GM18508 (cell line): Measurements from ENCODE around the gene SLC6A8.
"Not testable (repeated sequence)": the region's sequence is repeated elsewhere in the genome, so short reads cannot be mapped to it uniquely, and the experiment has no call there.

ENCODE experiments used
- ATAC-seq: cut with Tn5 transposase; IDR thresholded peaks from one replicate; pipeline ENCODE4 v1.9.1; 2021; ENCODE audit warnings: moderate number of reproducible peaks; ENCODE audit not compliant: insufficient read depth, unreplicated experiment

Gene SLC6A8

GRCh38 chrX:153670748-153671588, 16.8 kb upstream of the SLC6A8 start:
- ATAC-seq: no peak

GRCh38 chrX:153671589-153672530, 15.9 kb upstream of the SLC6A8 start:
- ATAC-seq: no peak

GRCh38 chrX:153672531-153673427, 14.9 kb upstream of the SLC6A8 start:
- no peak for ATAC-seq

GRCh38 chrX:153673428-153674218, 14.1 kb upstream of the SLC6A8 start, which contains the start of gene PNCK:
PNCK (minus strand) TSS chrX:153673813; CDS start chrX:153673076, 737 bp downstream.
- no peak for ATAC-seq

GRCh38 chrX:153674219-153674851, 13.4 kb upstream of the SLC6A8 start:
- no peak for ATAC-seq

- ATAC-seq: no peak
Observed at GRCh38 chrX:153681175-153681574, 6.6 kb upstream of the SLC6A8 start.

GRCh38 chrX:153683486-153683885, 4.2 kb upstream of the SLC6A8 start:
- ATAC-seq: not testable (repeated sequence)

GRCh38 chrX:153684467-153685155, 3.1 kb upstream of the SLC6A8 start:
- no peak for ATAC-seq

- ATAC-seq: no peak
Observed at GRCh38 chrX:153685156-153685536, 2.6 kb upstream of the SLC6A8 start.

GRCh38 chrX:153685751-153686696, 1.7 kb upstream of the SLC6A8 start:
- no peak for ATAC-seq

GRCh38 chrX:153686711-153687110, 1.0 kb upstream of the SLC6A8 start:
- ATAC-seq: no peak

- ATAC-seq: no peak
Observed at GRCh38 chrX:153688071-153688470, 345 bp downstream of the SLC6A8 start.

GRCh38 chrX:153688506-153688905, 780 bp downstream of the SLC6A8 start:
- no peak for ATAC-seq

GRCh38 chrX:153688911-153689590, 1.3 kb downstream of the SLC6A8 start:
- no peak for ATAC-seq

- no peak for ATAC-seq
Observed at GRCh38 chrX:153689654-153690465, 2.1 kb downstream of the SLC6A8 start.

GRCh38 chrX:153690466-153690865, 2.7 kb downstream of the SLC6A8 start:
- ATAC-seq: no peak
